ENCODE measurements around the gene RPRD1A. TPM values are rescaled to one million over a fixed set of nuclear protein-coding genes. Genes with fewer than 3 reads are reported as not detected.

RPRD1A gene
- total RNA-seq, 1 donor from 2014 or later = 52.4 TPM

GRCh38 chr18:35983147-35983546 lies 84.2 kb downstream of the RPRD1A start:
- Mint-ChIP-seq H3K27me3 (no peaks in the 10 kb centered on the region), H3K27ac (no peak overlapping the region), H3K4me3 (no peak overlapping the region), H3K9me3 (no peaks in the 10 kb centered on the region), H3K4me1 (ENCODE audit: unreplicated experiment) (no peaks in the 10 kb centered on the region), H3K36me3 (peaks cover 30% of the 10 kb centered on the region)
- no peak for TF ChIP-seq CTCF (conservative IDR thresholded peaks at IDR 0.05)
- no peak for DNase-seq (ENCODE audit: extremely low spot score, unreplicated experiment)

- Mint-ChIP-seq H3K27me3 (no peaks in the 10 kb centered on the region), H3K9me3 (no peaks in the 10 kb centered on the region), H3K27ac (no peak overlapping the region), H3K36me3 (peaks cover 35% of the 10 kb centered on the region), H3K4me1 (ENCODE audit: unreplicated experiment) (no peaks in the 10 kb centered on the region), H3K4me3 (no peak overlapping the region)
- DNase-seq (ENCODE audit: extremely low spot score, unreplicated experiment) = no peak
- no peak for TF ChIP-seq CTCF (conservative IDR thresholded peaks at IDR 0.05)
These were observed 84.8 kb downstream of the RPRD1A start for GRCh38 chr18:35982409-35983114.

- H3K36me3 Mint-ChIP-seq = peaks cover 43% of the 10 kb centered on the region
- H3K4me3 Mint-ChIP-seq = no peak overlapping the region
- no peaks in the 10 kb centered on the region for H3K9me3 Mint-ChIP-seq
- no peak for DNase-seq (ENCODE audit: extremely low spot score, unreplicated experiment)
- peaks cover 2% of the 10 kb centered on the region for H3K4me1 Mint-ChIP-seq (ENCODE audit: unreplicated experiment)
- no peak overlapping the region for H3K27ac Mint-ChIP-seq
- no peaks in the 10 kb centered on the region for H3K27me3 Mint-ChIP-seq
- TF ChIP-seq CTCF (conservative IDR thresholded peaks at IDR 0.05) = no peak
These were observed 88.2 kb downstream of the RPRD1A start for GRCh38 chr18:35979112-35979511.

GRCh38 chr18:35974181-35974580 lies 93.2 kb downstream of the RPRD1A start:
- Mint-ChIP-seq H3K27me3 (peaks cover 3% of the 10 kb centered on the region), H3K9me3 (no peaks in the 10 kb centered on the region), H3K4me3 (peak overlapping the region; percentile 98), H3K27ac (peak overlapping the region; percentile 66), H3K36me3 (peaks cover 34% of the 10 kb centered on the region), H3K4me1 (ENCODE audit: unreplicated experiment) (peaks cover 10% of the 10 kb centered on the region)
- TF ChIP-seq CTCF (conservative IDR thresholded peaks at IDR 0.05) = no peak
- no peak for DNase-seq (ENCODE audit: extremely low spot score, unreplicated experiment)

- Mint-ChIP-seq H3K36me3 (peaks cover 31% of the 10 kb centered on the region), H3K27ac (peak overlapping the region; percentile 66), H3K4me1 (ENCODE audit: unreplicated experiment) (peaks cover 10% of the 10 kb centered on the region), H3K27me3 (peaks cover 3% of the 10 kb centered on the region), H3K9me3 (no peaks in the 10 kb centered on the region), H3K4me3 (peak overlapping the region; percentile 98)
- DNase-seq (ENCODE audit: extremely low spot score, unreplicated experiment) = no peak
- TF ChIP-seq CTCF (conservative IDR thresholded peaks at IDR 0.05) = no peak
These were observed 93.7 kb downstream of the RPRD1A start for GRCh38 chr18:35973650-35974049.
